ENCODE measurements around the gene TMED4. TPM values are rescaled to one million over a fixed set of nuclear protein-coding genes. Genes with fewer than 3 reads are reported as not detected.

The TMED4 gene
- total RNA-seq, 1 donor from 2014 or later = 95.8 TPM

- no peaks in the 10 kb centered on the region for H3K36me3 ChIP-seq
- H4K20me1 ChIP-seq (ENCODE audit: low read depth) = no peaks in the 10 kb centered on the region
- Mint-ChIP-seq H3K9me3 (no peaks in the 10 kb centered on the region), H3K27me3 (ENCODE audit: insufficient read depth, low read depth) (peaks cover 7% of the 10 kb centered on the region), H3K36me3 (no peaks in the 10 kb centered on the region), H3K27ac (peak overlapping the region; percentile 37), H3K4me3 (no peak overlapping the region), H3K4me1 (peaks cover 10% of the 10 kb centered on the region)
- no peak overlapping the region for H3K4me2 ChIP-seq
- TF ChIP-seq EZH2 (IDR thresholded peaks at IDR 0.05) = no peak
- TF ChIP-seq CTCF (IDR thresholded peaks at IDR 0.05) = no peak
- no peak for TF ChIP-seq EZH2phosphoT487 (IDR thresholded peaks at IDR 0.05)
- H2AFZ ChIP-seq (replicated peaks) = peak overlapping the region; percentile 19
- peaks cover 8% of the 10 kb centered on the region for H3F3A ChIP-seq (ENCODE audit: low read depth)
- H3K4me1 ChIP-seq = no peaks in the 10 kb centered on the region
- H3K79me2 ChIP-seq (ENCODE audit: low read depth) = no peaks in the 10 kb centered on the region
- H3K9me3 ChIP-seq (ENCODE audit: low read depth) = no peaks in the 10 kb centered on the region
- H3K27ac ChIP-seq = no peak overlapping the region
- no peaks in the 10 kb centered on the region for H3K27me3 ChIP-seq
- no peak for DNase-seq (ENCODE audit: low spot score)
- no peak overlapping the region for H3K9ac ChIP-seq
- no peak overlapping the region for H3K4me3 ChIP-seq
Observed at GRCh38 chr7:44595934-44596635, 14.1 kb upstream of the TMED4 start.

- H4K20me1 ChIP-seq (ENCODE audit: low read depth) = no peaks in the 10 kb centered on the region
- Mint-ChIP-seq H3K27ac (no peak overlapping the region), H3K4me1 (peaks cover 7% of the 10 kb centered on the region), H3K9me3 (no peaks in the 10 kb centered on the region), H3K4me3 (no peak overlapping the region), H3K27me3 (ENCODE audit: insufficient read depth, low read depth) (peaks cover 7% of the 10 kb centered on the region), H3K36me3 (no peaks in the 10 kb centered on the region)
- no peak for TF ChIP-seq EZH2 (IDR thresholded peaks at IDR 0.05)
- TF ChIP-seq EZH2phosphoT487 (IDR thresholded peaks at IDR 0.05) = no peak
- no peaks in the 10 kb centered on the region for H3K27me3 ChIP-seq
- H3K4me2 ChIP-seq = no peak overlapping the region
- H3K9ac ChIP-seq = no peak overlapping the region
- no peaks in the 10 kb centered on the region for H3K36me3 ChIP-seq
- peaks cover 4% of the 10 kb centered on the region for H3F3A ChIP-seq (ENCODE audit: low read depth)
- H3K9me3 ChIP-seq (ENCODE audit: low read depth) = no peaks in the 10 kb centered on the region
- no peak overlapping the region for H3K4me3 ChIP-seq
- H3K27ac ChIP-seq = no peak overlapping the region
- no peaks in the 10 kb centered on the region for H3K79me2 ChIP-seq (ENCODE audit: low read depth)
- no peak overlapping the region for H2AFZ ChIP-seq (replicated peaks)
- no peaks in the 10 kb centered on the region for H3K4me1 ChIP-seq
- DNase-seq (ENCODE audit: low spot score) = no peak
Observed at GRCh38 chr7:44590910-44591309, 8.9 kb upstream of the TMED4 start.

GRCh38 chr7:44587843-44588711 lies 6.0 kb upstream of the TMED4 start:
- Mint-ChIP-seq H3K4me3 (no peak overlapping the region), H3K4me1 (peaks cover 3% of the 10 kb centered on the region), H3K27ac (peak overlapping the region; percentile 64), H3K36me3 (no peaks in the 10 kb centered on the region), H3K9me3 (no peaks in the 10 kb centered on the region), H3K27me3 (ENCODE audit: insufficient read depth, low read depth) (peaks cover 5% of the 10 kb centered on the region)
- Histone ChIP-seq H3K4me1 (no peaks in the 10 kb centered on the region), H3K79me2 (ENCODE audit: low read depth) (no peaks in the 10 kb centered on the region), H3F3A (ENCODE audit: low read depth) (no peaks in the 10 kb centered on the region), H3K9ac (no peak overlapping the region), H4K20me1 (ENCODE audit: low read depth) (no peaks in the 10 kb centered on the region), H3K9me3 (ENCODE audit: low read depth) (no peaks in the 10 kb centered on the region), H3K36me3 (no peaks in the 10 kb centered on the region), H3K27ac (no peak overlapping the region), H3K4me3 (no peak overlapping the region), H3K4me2 (no peak overlapping the region), H3K27me3 (no peaks in the 10 kb centered on the region), H2AFZ (replicated peaks) (no peak overlapping the region)
- TF ChIP-seq CTCF (IDR thresholded peaks at IDR 0.05) (peak; percentile 61), EZH2phosphoT487 (IDR thresholded peaks at IDR 0.05) (no peak)
- DNase-seq (ENCODE audit: low spot score) = no peak

Data from neural progenitor cell (in vitro differentiated cells).